ENCODE measurements around the gene SENP5.

The SENP5 gene

GRCh38 chr3:196938124-196938523 lies 70.4 kb downstream of the SENP5 start:
- H3K79me2 ChIP-seq (ENCODE audit: insufficient read depth, low read depth), result peaks cover 50% of the 10 kb centered on the region
- H3K9ac ChIP-seq, result no peak overlapping the region
- H3K4me1 ChIP-seq (ENCODE audit: low read depth, poor library complexity, severe bottlenecking), result peaks cover 20% of the 10 kb centered on the region
- H3K27ac ChIP-seq, result no peak overlapping the region; the same call in 1 of the 2 replicates
- H4K20me1 ChIP-seq (ENCODE audit: insufficient read depth), result no peaks in the 10 kb centered on the region
- no peaks in the 10 kb centered on the region for H3K27me3 ChIP-seq (ENCODE audit: insufficient read depth, low read depth)
- no peak for TF ChIP-seq CTCF (conservative IDR thresholded peaks at IDR 0.05; ENCODE audit: low read depth, low read length)
- no peak overlapping the region for H2AFZ ChIP-seq (ENCODE audit: low read depth)
- H3K36me3 ChIP-seq (ENCODE audit: insufficient read depth), result peaks cover 14% of the 10 kb centered on the region; the same call in 1 of the 2 replicates
- no peak overlapping the region for H3K4me3 ChIP-seq (IDR thresholded peaks at IDR 0.05; ENCODE audit: insufficient read depth, low read depth, low read length)
- no peak overlapping the region for H3K4me2 ChIP-seq

GRCh38 chr3:196938576-196938975 lies 70.9 kb downstream of the SENP5 start:
- no peaks in the 10 kb centered on the region for H3K27me3 ChIP-seq (ENCODE audit: insufficient read depth, low read depth)
- H3K4me3 ChIP-seq (IDR thresholded peaks at IDR 0.05; ENCODE audit: insufficient read depth, low read depth, low read length), result no peak overlapping the region
- H3K4me2 ChIP-seq, result no peak overlapping the region
- TF ChIP-seq CTCF (conservative IDR thresholded peaks at IDR 0.05; ENCODE audit: low read depth, low read length), result no peak
- peaks cover 20% of the 10 kb centered on the region for H3K4me1 ChIP-seq (ENCODE audit: low read depth, poor library complexity, severe bottlenecking)
- H2AFZ ChIP-seq (ENCODE audit: low read depth), result no peak overlapping the region
- H3K27ac ChIP-seq, result no peak overlapping the region
- H4K20me1 ChIP-seq (ENCODE audit: insufficient read depth), result no peaks in the 10 kb centered on the region
- H3K9ac ChIP-seq, result no peak overlapping the region
- H3K36me3 ChIP-seq (ENCODE audit: insufficient read depth), result peaks cover 14% of the 10 kb centered on the region; the same call in 1 of the 2 replicates
- peaks cover 54% of the 10 kb centered on the region for H3K79me2 ChIP-seq (ENCODE audit: insufficient read depth, low read depth)

GRCh38 chr3:196941729-196942225 lies 74.1 kb downstream of the SENP5 start:
- peak overlapping the region; percentile 78 for H2AFZ ChIP-seq (ENCODE audit: low read depth)
- H4K20me1 ChIP-seq (ENCODE audit: insufficient read depth), result no peaks in the 10 kb centered on the region
- peaks cover 20% of the 10 kb centered on the region for H3K4me1 ChIP-seq (ENCODE audit: low read depth, poor library complexity, severe bottlenecking)
- TF ChIP-seq CTCF (conservative IDR thresholded peaks at IDR 0.05; ENCODE audit: low read depth, low read length), result no peak
- peak overlapping the region; percentile 92 for H3K9ac ChIP-seq
- peak overlapping the region; percentile 92 for H3K27ac ChIP-seq
- H3K79me2 ChIP-seq (ENCODE audit: insufficient read depth, low read depth), result peaks cover 69% of the 10 kb centered on the region
- no peaks in the 10 kb centered on the region for H3K27me3 ChIP-seq (ENCODE audit: insufficient read depth, low read depth)
- H3K4me2 ChIP-seq, result peak overlapping the region; percentile 73
- peak overlapping the region; percentile 85 for H3K4me3 ChIP-seq (IDR thresholded peaks at IDR 0.05; ENCODE audit: insufficient read depth, low read depth, low read length)
- H3K36me3 ChIP-seq (ENCODE audit: insufficient read depth), result peaks cover 14% of the 10 kb centered on the region; the same call in 1 of the 2 replicates

GRCh38 chr3:196942226-196942914 lies 74.7 kb downstream of the SENP5 start, which contains the start of gene NCBP2:
Gene NCBP2 (minus strand): TSS chr3:196942528. CDS start chr3:196942503, 25 bp downstream.
- Histone ChIP-seq H3K27me3 (ENCODE audit: insufficient read depth, low read depth) (no peaks in the 10 kb centered on the region), H3K4me3 (IDR thresholded peaks at IDR 0.05; ENCODE audit: insufficient read depth, low read depth, low read length) (peak within 1 kb of the TSS; percentile 94), H3K4me1 (ENCODE audit: low read depth, poor library complexity, severe bottlenecking) (peaks cover 20% of the 10 kb centered on the region), H3K79me2 (ENCODE audit: insufficient read depth, low read depth) (peaks cover 69% of the 10 kb centered on the region), H4K20me1 (ENCODE audit: insufficient read depth) (no peaks in the 10 kb centered on the region), H3K36me3 (ENCODE audit: insufficient read depth) (peaks cover 14% of the 10 kb centered on the region; the same call in 1 of the 2 replicates), H2AFZ (ENCODE audit: low read depth) (peak within 1 kb of the TSS; percentile 78), H3K9ac (peak within 1 kb of the TSS; percentile 92), H3K27ac (peak within 1 kb of the TSS; percentile 92), H3K4me2 (peak within 1 kb of the TSS; percentile 97)
- peak; percentile 61 for TF ChIP-seq CTCF (conservative IDR thresholded peaks at IDR 0.05; ENCODE audit: low read depth, low read length)

Measured in KMS-11 (cell line).